HCT116 (cell line): ENCODE data around the gene SLC6A12. TPM values are rescaled to one million over a fixed set of nuclear protein-coding genes. Genes with fewer than 3 reads are reported as not detected.

Experiments used
- ATAC-seq: fragments of 200-7000 bp; cut with Tn5 transposase; 2 replicates; pipeline ENCODE4 v1.9.1; 2020; ENCODE audit warnings: mild to moderate bottlenecking, moderate library complexity
- BruUV-seq: library from RNA; stranded (reverse); fragments of 400-500 nt; replicated peaks from 2 replicates; lab custom pipeline; 2021; lab: Mats Ljungman, UMichigan
- CTCF ChIA-PET: fragments of 300-600 bp; sonication (Branson Sonifier 250); formaldehyde crosslinking; loops from one replicate; lab custom pipeline; 2021; ENCODE audit warnings: antibody characterized with exemption; lab: Charles Lee
- POLR2A ChIA-PET: fragments of 300-600, 350-600 bp; sonication (Branson Sonifier 250); formaldehyde crosslinking; loops from one replicate; lab custom pipeline; 2021; ENCODE audit warnings: antibody characterized with exemption; lab: Charles Lee
- RAD21 ChIA-PET, 2 experiments: fragments of 300-600 bp; sonication (Branson Sonifier 250); formaldehyde crosslinking; loops; one replicate each; lab custom pipeline; 2023; ENCODE audit warnings: low total read pairs in 2 of 2; ENCODE audit not compliant: uncharacterized antibody in 2 of 2, unreplicated experiment in 2 of 2, low non-redundant PET in 1 of 2; lab: Charles Lee
- DNase-seq: peaks from one replicate; pipeline ENCODE4 v3.0.0-alpha.2; 2010; ENCODE audit warnings: low read depth, low spot score
- H2AFZ ChIP-seq: fragments of 200-600 bp; shearing (Covaris generic), sonication (generic); 2 replicates; pipeline ENCODE4 v1.6.1; 2017; ENCODE audit warnings: low read depth, mixed run types, mixed read lengths, antibody characterized with exemption, low read length; ENCODE audit not compliant: poor library complexity, severe bottlenecking
- H3K27ac ChIP-seq: 2 replicates; pipeline ENCODE4 v1.5.1; 2012; ENCODE audit warnings: low read depth, low read length
- H3K27me3 ChIP-seq: fragments of 200-600 bp; sonication (generic); 2 replicates; pipeline ENCODE4 v1.6.1; 2016; ENCODE audit warnings: mixed run types, low read length, mixed read lengths; ENCODE audit not compliant: insufficient read depth
- H3K36me3 ChIP-seq, 2 experiments: fragments of 200-500 bp in 1 of 2; fragments of 200-600 bp in 1 of 2; sonication (Bioruptor generic) in 1 of 2; sonication (generic) in 1 of 2; 2 replicates each; pipeline versions ENCODE4 v1.5.1 to v1.6.1; 2014 to 2016; ENCODE audit warnings: low read length in 2 of 2, inconsistent platforms in 1 of 2, mixed read lengths in 1 of 2, mixed run types in 1 of 2; ENCODE audit not compliant: insufficient read depth in 2 of 2, control insufficient read depth in 1 of 2
- H3K4me1 ChIP-seq, 2 experiments: fragments of 200-600 bp in 1 of 2; sonication (generic) in 1 of 2; 2 replicates each; pipeline versions ENCODE4 v1.5.1 to v1.6.1; 2012 to 2017; ENCODE audit warnings: low read length in 2 of 2, inconsistent platforms in 1 of 2, mild to moderate bottlenecking in 1 of 2, mixed read lengths in 1 of 2, mixed run types in 1 of 2, moderate library complexity in 1 of 2; ENCODE audit not compliant: insufficient read depth in 2 of 2, control insufficient read depth in 1 of 2
- H3K4me2 ChIP-seq: fragments of 200-600 bp; sonication (generic); 2 replicates; pipeline ENCODE4 v1.6.1; 2017; ENCODE audit warnings: mixed run types, low read length, mixed read lengths
- H3K4me3 ChIP-seq, 2 experiments: fragments of 200-600 bp in 1 of 2; sonication (generic) in 1 of 2; replicated peaks in 1 of 2; 2 replicates each; pipeline ENCODE4 v1.5.1; 2011 to 2016; ENCODE audit warnings: low read length in 2 of 2, control low read depth in 1 of 2, low read depth in 1 of 2, mild to moderate bottlenecking in 1 of 2, mixed read lengths in 1 of 2, mixed run types in 1 of 2
- H3K79me2 ChIP-seq: fragments of 200-600 bp; sonication (generic); 2 replicates; pipeline ENCODE4 v1.6.1; 2017; ENCODE audit warnings: mild to moderate bottlenecking, mixed run types, low read length, moderate library complexity, mixed read lengths; ENCODE audit not compliant: insufficient read depth
- H3K9ac ChIP-seq: fragments of 200-600 bp; sonication (generic); 2 replicates; pipeline ENCODE4 v1.6.1; 2016; ENCODE audit warnings: low read length, mixed read lengths
- H3K9me2 ChIP-seq: fragments of 200-600 bp; sonication (generic), shearing (Covaris generic); 2 replicates; pipeline ENCODE4 v1.6.1; 2017; ENCODE audit warnings: mixed run types, mild to moderate bottlenecking, moderate library complexity; ENCODE audit not compliant: insufficient read depth
- H3K9me3 ChIP-seq, 2 experiments: fragments of 200-500 bp in 1 of 2; fragments of 200-600 bp in 1 of 2; sonication (Bioruptor generic) in 1 of 2; sonication (generic) in 1 of 2; 2 replicates each; pipeline ENCODE4 v1.6.1; 2014 to 2017; ENCODE audit warnings: low read length in 2 of 2, mixed read lengths in 2 of 2, inconsistent platforms in 1 of 2, low read depth in 1 of 2, mild to moderate bottlenecking in 1 of 2, mixed run types in 1 of 2, moderate library complexity in 1 of 2; ENCODE audit not compliant: control insufficient read depth in 1 of 2, insufficient read depth in 1 of 2
- H4K20me1 ChIP-seq: fragments of 200-600 bp; sonication (generic), shearing (Covaris generic); 2 replicates; pipeline ENCODE4 v1.6.1; 2017; ENCODE audit warnings: mixed run types, mild to moderate bottlenecking, moderate library complexity; ENCODE audit not compliant: insufficient read depth
- CBX3 ChIP-seq: IDR thresholded peaks from 2 replicates; pipeline ENCODE4 v1.6.1; 2012; ENCODE audit warnings: low read depth
- EGR1 ChIP-seq: IDR thresholded peaks from 2 replicates; pipeline ENCODE4 v1.6.1; 2012; ENCODE audit warnings: low read depth
- EZH2 ChIP-seq: fragments of 200-600 bp; sonication (generic); IDR thresholded peaks from 2 replicates; pipeline ENCODE4 v1.6.1; 2017; ENCODE audit warnings: antibody characterized with exemption, mixed run types
- FOSL1 ChIP-seq: IDR thresholded peaks from 2 replicates; pipeline ENCODE4 v1.6.1; 2012; ENCODE audit warnings: low read depth
- JUND ChIP-seq: IDR thresholded peaks from 2 replicates; pipeline ENCODE4 v1.6.1; 2012
- SIN3A ChIP-seq: IDR thresholded peaks from 2 replicates; pipeline ENCODE4 v1.6.1; 2012; ENCODE audit warnings: low read depth
- SP1 ChIP-seq: IDR thresholded peaks from 2 replicates; pipeline ENCODE4 v1.6.1; 2012; ENCODE audit warnings: low read depth
- SRF ChIP-seq: IDR thresholded peaks from 2 replicates; pipeline ENCODE4 v1.6.1; 2012; ENCODE audit warnings: low read depth
- TCF7L2 ChIP-seq: IDR thresholded peaks from 2 replicates; pipeline ENCODE4 v1.7.0; 2011; ENCODE audit warnings: borderline replicate concordance, inconsistent platforms; ENCODE audit not compliant: insufficient read depth, insufficient read length; ENCODE audit errors: extremely low read depth
- YY1 ChIP-seq: IDR thresholded peaks from 2 replicates; pipeline ENCODE4 v1.6.1; 2011; ENCODE audit warnings: low read length, low read depth, moderate library complexity, mild to moderate bottlenecking; ENCODE audit not compliant: insufficient replicate concordance; ENCODE audit errors: extremely low read depth
- intact Hi-C: fragments of 100-400 bp; cut with micrococcal nuclease; formaldehyde crosslinking; loops from 2 replicates; pipeline ENCODE4 v1.10.0; 2022
- total RNA-seq: library from RNA; stranded (reverse); gene quantifications from one replicate; pipeline ENCODE4 v1.2.1, GENCODE V29; 2021; ENCODE audit not compliant: unreplicated experiment
- TF ChIP-seq, protein P1 (sequence below): IDR thresholded peaks from 2 replicates; pipeline ENCODE4 v1.6.1; 2012
- TF ChIP-seq, protein P2 (sequence below), 3 experiments: fragments of 200-600 bp in 1 of 3; sonication (generic) in 1 of 3; IDR thresholded peaks in 2 of 3; conservative IDR thresholded peaks in 1 of 3; 2 replicates each; pipeline ENCODE4 v1.5.1; 2012 to 2017; ENCODE audit warnings: low read depth in 2 of 3, low read length in 2 of 3, antibody characterized with exemption in 1 of 3, borderline replicate concordance in 1 of 3, control low read depth in 1 of 3, mild to moderate bottlenecking in 1 of 3, mixed read lengths in 1 of 3, mixed run types in 1 of 3, moderate library complexity in 1 of 3; ENCODE audit not compliant: insufficient read depth in 1 of 3

Gene SLC6A12
- total RNA-seq, 1 experiment from 2014 or later = 0.64 TPM

DNA sequence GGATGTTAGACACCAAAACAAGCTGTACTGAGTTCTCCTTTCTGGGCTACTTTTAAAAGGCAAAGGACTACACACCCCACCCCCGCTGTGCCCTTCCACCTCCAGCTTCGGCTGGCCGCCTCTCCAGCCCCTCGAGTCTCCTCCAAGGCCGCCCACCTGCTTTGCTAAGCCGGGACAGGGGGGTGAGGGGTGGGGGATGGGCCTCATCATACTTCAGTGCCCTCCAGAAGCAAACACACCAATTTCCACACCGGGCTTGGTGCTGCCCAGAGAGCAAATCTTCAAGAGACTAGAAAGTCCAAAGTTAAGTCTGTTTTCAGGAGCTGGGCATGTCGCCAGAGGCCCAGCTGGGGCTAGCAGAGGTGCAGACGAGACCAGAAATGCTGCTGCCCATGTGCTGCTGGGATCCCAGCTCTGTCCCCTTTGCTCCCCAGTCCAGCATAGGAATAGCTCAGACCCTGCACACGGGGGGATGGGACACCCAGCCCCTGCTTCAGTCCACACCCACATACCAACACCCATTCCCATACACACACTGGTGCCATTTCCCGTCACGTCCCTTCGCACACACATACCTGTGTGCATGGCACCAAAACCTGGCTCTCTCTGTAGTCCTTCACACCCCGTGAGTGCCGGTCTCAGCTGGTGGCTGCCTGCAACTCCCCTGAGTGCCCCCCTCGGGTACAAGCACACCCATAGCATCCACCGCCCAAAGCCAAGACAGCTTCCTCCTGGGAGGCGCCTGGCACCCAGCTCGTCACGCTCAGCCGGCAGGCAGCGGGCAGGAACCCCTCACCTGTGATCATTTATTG, 1.0 kb downstream of the SLC6A12 start (continued):
- TF ChIP-seq TCF7L2 (no peak), SP1 (no peak), FOSL1 (no peak), EGR1 (no peak), EZH2 (no peak), SIN3A (no peak), SRF (no peak), JUND (no peak), YY1 (no peak)
- TF ChIP-seq, protein P1, sequence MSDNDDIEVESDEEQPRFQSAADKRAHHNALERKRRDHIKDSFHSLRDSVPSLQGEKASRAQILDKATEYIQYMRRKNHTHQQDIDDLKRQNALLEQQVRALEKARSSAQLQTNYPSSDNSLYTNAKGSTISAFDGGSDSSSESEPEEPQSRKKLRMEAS = no peak
- TF ChIP-seq, protein P2, sequence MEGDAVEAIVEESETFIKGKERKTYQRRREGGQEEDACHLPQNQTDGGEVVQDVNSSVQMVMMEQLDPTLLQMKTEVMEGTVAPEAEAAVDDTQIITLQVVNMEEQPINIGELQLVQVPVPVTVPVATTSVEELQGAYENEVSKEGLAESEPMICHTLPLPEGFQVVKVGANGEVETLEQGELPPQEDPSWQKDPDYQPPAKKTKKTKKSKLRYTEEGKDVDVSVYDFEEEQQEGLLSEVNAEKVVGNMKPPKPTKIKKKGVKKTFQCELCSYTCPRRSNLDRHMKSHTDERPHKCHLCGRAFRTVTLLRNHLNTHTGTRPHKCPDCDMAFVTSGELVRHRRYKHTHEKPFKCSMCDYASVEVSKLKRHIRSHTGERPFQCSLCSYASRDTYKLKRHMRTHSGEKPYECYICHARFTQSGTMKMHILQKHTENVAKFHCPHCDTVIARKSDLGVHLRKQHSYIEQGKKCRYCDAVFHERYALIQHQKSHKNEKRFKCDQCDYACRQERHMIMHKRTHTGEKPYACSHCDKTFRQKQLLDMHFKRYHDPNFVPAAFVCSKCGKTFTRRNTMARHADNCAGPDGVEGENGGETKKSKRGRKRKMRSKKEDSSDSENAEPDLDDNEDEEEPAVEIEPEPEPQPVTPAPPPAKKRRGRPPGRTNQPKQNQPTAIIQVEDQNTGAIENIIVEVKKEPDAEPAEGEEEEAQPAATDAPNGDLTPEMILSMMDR (IDR thresholded peaks at IDR 0.05 in 2 of 3, conservative IDR thresholded peaks at IDR 0.05 in 1 of 3; ENCODE audit: borderline replicate concordance in 1 of 3, insufficient read depth in 1 of 3, low read depth in 2 of 3, low read length in 2 of 3) = no peak

DNA sequence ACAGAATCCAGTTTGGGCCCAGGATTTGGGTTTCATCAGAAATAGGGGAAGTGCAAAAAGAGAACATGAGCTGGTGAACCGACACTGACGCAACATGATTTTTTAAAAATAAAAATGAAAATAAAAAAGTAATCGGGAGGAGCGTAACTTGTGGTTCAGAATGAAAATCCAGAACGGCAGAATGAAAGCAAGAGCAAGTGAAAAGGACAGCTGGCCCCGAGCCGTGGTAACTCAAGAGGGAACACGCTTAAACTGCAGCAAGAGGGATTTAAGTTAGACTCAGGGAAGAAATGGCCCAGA, 1.6 kb downstream of the SLC6A12 start:
- BruUV-seq = no TSS peak
- CTCF ChIA-PET = interaction anchor here (1.3 kb wide), 1 partner anchor 8 kb away, joined by 7 read pairs; no protein-coding TSS in a partner anchor

More for the DNA sequence above, 1.6 kb downstream of the SLC6A12 start:
- no peak for DNase-seq
- H3K27me3 ChIP-seq = no peaks in the 10 kb centered on the region; the same call in 1 of the 2 replicates
- no peaks in the 10 kb centered on the region for H3K79me2 ChIP-seq
- ATAC-seq = no peak
- H2AFZ ChIP-seq = no peak overlapping the region
- POLR2A ChIA-PET = no interaction called here
- no peaks in the 10 kb centered on the region for H3K9me3 ChIP-seq
- no peaks in the 10 kb centered on the region for H3K36me3 ChIP-seq
- no peak overlapping the region for H3K4me2 ChIP-seq
- RAD21 ChIA-PET = no interaction called here
- no peak overlapping the region for H3K27ac ChIP-seq
- no peaks in the 10 kb centered on the region for H3K9me2 ChIP-seq
- no peak overlapping the region for H3K4me3 ChIP-seq
- no peak overlapping the region for H3K9ac ChIP-seq
- intact Hi-C loops = no loop called here
- TF ChIP-seq SIN3A (no peak), EZH2 (no peak), CBX3 (no peak), FOSL1 (no peak)
- H4K20me1 ChIP-seq = no peaks in the 10 kb centered on the region
- no peaks in the 10 kb centered on the region for H3K4me1 ChIP-seq
